Smooth muscle cell (in vitro differentiated cells): ENCODE data around the gene BRD9. TPM values are rescaled to one million over a fixed set of nuclear protein-coding genes. Genes with fewer than 3 reads are reported as not detected.
"Not testable (repeated sequence)": the region's sequence is repeated elsewhere in the genome, so short reads cannot be mapped to it uniquely, and the experiment has no call there.

ENCODE experiments used
- DNase-seq: peaks from one replicate; lab custom pipeline; 2025; ENCODE audit not compliant: unreplicated experiment; lab: John Stamatoyannopoulos, UW
- H2AFZ ChIP-seq: fragments of 200-600 bp; sonication (generic); 2 replicates; pipeline ENCODE4 v1.6.0; 2016; ENCODE audit warnings: antibody characterized with exemption, low read depth, mild to moderate bottlenecking
- H3F3A ChIP-seq: fragments of 200-600 bp; sonication (generic); 2 replicates; pipeline ENCODE4 v1.6.0; 2017; ENCODE audit warnings: antibody characterized with exemption, low read depth
- H3K27ac ChIP-seq: fragments of 200-600 bp; sonication (generic); 2 replicates; pipeline ENCODE4 v1.5.1; 2016; ENCODE audit warnings: low read depth, mild to moderate bottlenecking
- H3K27me3 ChIP-seq: fragments of 200-600 bp; sonication (generic); 2 replicates; pipeline ENCODE4 v1.6.1; 2016; ENCODE audit warnings: low read depth, mild to moderate bottlenecking
- H3K36me3 ChIP-seq: fragments of 200-600 bp; sonication (generic); 2 replicates; pipeline ENCODE4 v1.5.1; 2016; ENCODE audit warnings: low read depth
- H3K4me1 ChIP-seq: fragments of 200-600 bp; sonication (generic); 2 replicates; pipeline ENCODE4 v1.5.1; 2016; ENCODE audit warnings: low read depth
- H3K4me2 ChIP-seq: fragments of 200-600 bp; sonication (generic); 2 replicates; pipeline ENCODE4 v1.6.0; 2016; ENCODE audit warnings: mild to moderate bottlenecking
- H3K4me3 ChIP-seq: fragments of 200-600 bp; sonication (generic); 2 replicates; pipeline ENCODE4 v1.5.1; 2016; ENCODE audit warnings: mild to moderate bottlenecking
- H3K79me2 ChIP-seq: fragments of 200-600 bp; sonication (generic); 2 replicates; pipeline ENCODE4 v1.6.0; 2016; ENCODE audit warnings: low read depth, mild to moderate bottlenecking
- H3K9ac ChIP-seq: fragments of 200-600 bp; sonication (generic); 2 replicates; pipeline ENCODE4 v1.6.0; 2016; ENCODE audit warnings: low read depth
- H3K9me3 ChIP-seq: fragments of 200-600 bp; sonication (generic); replicated peaks from 2 replicates; pipeline ENCODE4 v1.5.1; 2016; ENCODE audit warnings: low read depth
- H4K20me1 ChIP-seq: fragments of 200-600 bp; sonication (generic); 2 replicates; pipeline ENCODE4 v1.6.0; 2016; ENCODE audit warnings: low read depth
- WGBS: methylation state at CpG from one replicate; pipeline ENCODE4 v1.1.7; 2016; ENCODE audit warnings: low lambda C conversion rate; 5-methylcytosine and 5-hydroxymethylcytosine counted together
- polyA plus RNA-seq: library from polyadenylated mRNA; unstranded; fragments of >200 nt; fragmentation: Nextera tagmentation; extraction: Ambion mirVana; gene quantifications from 2 replicates; pipeline ENCODE4 v1.2.1, GENCODE V29; 2016
- total RNA-seq: library from RNA; depleted of rRNA; stranded (reverse); fragments of >200 nt; gene quantifications from 2 replicates; pipeline ENCODE4 v1.2.3, GENCODE V29; 2014
- TF ChIP-seq, protein P1 (sequence below): fragments of 200-600 bp; sonication (generic); IDR thresholded peaks from 2 replicates; pipeline ENCODE4 v1.5.1; 2017; ENCODE audit warnings: borderline replicate concordance, mild to moderate bottlenecking, antibody characterized with exemption; ENCODE audit not compliant: insufficient read depth, poor library complexity, severe bottlenecking

Gene BRD9
- total and polyA plus RNA-seq, 2 experiments from 2014 or later, result 17.1 to 17.8 TPM

DNA sequence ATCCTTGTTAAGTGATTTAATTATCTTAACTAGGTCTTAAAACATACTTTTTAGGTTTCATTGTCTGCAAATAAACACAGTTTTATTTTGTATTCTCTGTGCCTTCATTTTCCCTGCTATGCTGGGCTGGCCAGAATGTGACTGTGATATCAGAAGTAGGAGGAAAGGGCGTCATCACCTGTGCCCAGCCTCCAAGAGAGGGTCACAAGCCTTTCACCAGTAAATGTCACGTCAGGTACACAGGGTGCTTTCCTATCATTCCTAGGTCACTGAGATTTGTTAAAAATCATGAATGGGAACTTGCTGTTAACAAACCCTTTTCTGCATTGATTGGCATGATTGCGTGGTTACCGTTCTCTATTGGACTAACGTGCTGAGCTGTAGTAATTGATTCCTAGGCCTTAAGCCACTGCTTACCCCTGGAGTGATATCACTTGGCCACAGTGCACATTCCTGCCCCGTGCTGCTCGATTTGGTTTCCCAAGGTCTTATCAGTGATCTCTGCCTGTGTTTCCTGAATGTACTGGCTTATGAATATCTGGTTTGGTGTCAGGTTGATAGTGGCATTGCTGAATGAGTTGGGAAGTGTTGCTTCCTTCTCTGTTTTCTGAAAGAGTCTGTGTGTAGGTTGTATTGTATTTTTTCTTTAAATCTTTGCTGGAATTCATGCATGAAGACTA, 56.5 kb downstream of the BRD9 start:
- not testable (repeated sequence) for H3K9me3 ChIP-seq, H3K27ac ChIP-seq, H3K4me2 ChIP-seq, H3K27me3 ChIP-seq, DNase-seq, H3K4me3 ChIP-seq, H3K9ac ChIP-seq, H2AFZ ChIP-seq, H3K79me2 ChIP-seq, H4K20me1 ChIP-seq, H3F3A ChIP-seq, H3K36me3 ChIP-seq, H3K4me1 ChIP-seq
- WGBS, result 79% methylated on average over 7 of the region's 7 CpGs

DNA sequence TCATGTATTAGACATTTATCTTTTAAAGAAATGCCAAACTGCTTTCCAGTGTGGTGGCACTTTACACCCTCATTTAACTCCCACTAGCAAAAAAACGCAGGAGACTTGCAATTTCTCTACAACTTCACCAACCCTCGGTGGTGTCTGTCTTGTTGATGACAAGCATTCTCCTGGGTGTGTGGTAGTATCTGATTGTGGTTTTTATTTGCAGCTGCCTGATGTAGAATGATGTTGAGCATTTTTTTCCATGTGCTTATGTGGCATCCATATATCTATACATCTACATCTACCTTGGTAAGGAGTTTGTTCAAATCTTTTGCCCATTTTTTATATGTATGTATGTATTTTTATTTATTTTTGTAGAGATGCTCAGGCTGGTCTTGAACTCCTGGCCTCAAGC, 58.6 kb downstream of the BRD9 start:
- H3K9me3 ChIP-seq, H2AFZ ChIP-seq, H3K4me3 ChIP-seq, H3K9ac ChIP-seq, H3K27me3 ChIP-seq, H3K4me1 ChIP-seq, H3K79me2 ChIP-seq, H3K4me2 ChIP-seq, DNase-seq, H4K20me1 ChIP-seq, H3K27ac ChIP-seq, H3F3A ChIP-seq, H3K36me3 ChIP-seq: not testable (repeated sequence)
- WGBS, result 77% methylated on average over 2 of the region's 2 CpGs

DNA sequence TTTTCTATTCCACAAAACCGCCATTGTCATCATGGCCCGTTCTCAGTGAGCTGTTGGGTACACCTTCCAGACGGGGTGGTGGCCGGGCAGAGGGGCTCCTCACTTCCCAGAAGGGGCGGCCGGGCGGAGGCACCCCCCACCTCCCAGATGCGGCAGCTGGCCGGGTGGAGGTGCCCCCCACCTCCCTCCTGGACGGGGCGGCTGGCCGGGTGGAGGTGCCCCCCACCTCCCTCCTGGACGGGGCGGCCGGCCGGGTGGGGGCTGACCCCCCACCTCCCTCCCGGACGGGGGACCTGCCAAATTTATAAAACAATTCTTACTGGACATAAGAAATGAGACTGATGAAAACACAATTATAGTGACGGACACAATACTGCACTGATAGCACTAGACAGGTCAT, 64.4 kb downstream of the BRD9 start:
- not testable (repeated sequence) for H3K36me3 ChIP-seq, H3K79me2 ChIP-seq, DNase-seq, H4K20me1 ChIP-seq, H3K4me2 ChIP-seq, H3K4me3 ChIP-seq, H3K9me3 ChIP-seq, H3K27ac ChIP-seq, H3K9ac ChIP-seq, H2AFZ ChIP-seq, H3F3A ChIP-seq, H3K27me3 ChIP-seq, H3K4me1 ChIP-seq
- 95% methylated on average over 9 of the region's 19 CpGs for WGBS

DNA sequence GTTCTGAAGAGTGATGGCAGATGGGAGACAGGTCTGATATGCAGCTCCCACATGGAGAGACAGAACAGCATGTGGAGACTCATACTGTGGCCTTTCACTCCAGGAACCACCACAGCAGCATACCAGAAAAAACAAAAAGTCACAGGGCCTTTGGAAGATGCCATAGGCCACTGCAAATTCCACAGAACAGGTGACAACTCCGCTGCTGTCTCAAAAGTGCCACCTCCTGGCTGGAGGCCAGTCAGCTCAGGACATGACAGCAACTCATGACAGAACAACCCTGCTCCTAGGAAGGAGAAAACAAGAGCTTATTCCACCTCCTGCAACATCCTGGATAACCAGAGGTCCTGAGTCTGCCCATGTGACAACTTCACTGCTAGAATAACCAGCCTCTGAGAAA, 67.1 kb downstream of the BRD9 start:
- H3K27me3 ChIP-seq, H3F3A ChIP-seq, H4K20me1 ChIP-seq, H3K4me2 ChIP-seq, H3K9ac ChIP-seq, H3K36me3 ChIP-seq, H3K4me3 ChIP-seq, H2AFZ ChIP-seq, H3K27ac ChIP-seq, H3K79me2 ChIP-seq, H3K4me1 ChIP-seq, DNase-seq, H3K9me3 ChIP-seq: not testable (repeated sequence)
- WGBS, result 47% methylated on average over 1 of the region's 1 CpG

DNA sequence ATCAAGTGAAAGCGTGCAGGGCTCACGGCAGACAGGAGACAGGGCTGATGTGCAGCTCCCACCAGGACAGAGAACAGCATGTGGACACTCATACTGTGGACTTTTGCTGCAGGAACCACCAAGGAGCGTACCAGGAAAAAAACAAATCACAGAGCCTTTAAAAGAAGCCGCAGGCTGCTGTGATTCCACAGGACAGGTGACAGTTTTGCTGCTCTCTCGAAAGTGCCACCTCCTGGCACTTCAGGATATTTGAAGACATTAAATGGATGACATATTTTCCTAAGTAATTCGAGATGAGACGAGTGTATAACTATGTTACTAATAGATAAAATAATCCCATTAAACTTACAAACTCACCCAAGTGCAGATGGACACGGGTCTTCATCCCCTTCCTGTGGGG, 71.1 kb downstream of the BRD9 start:
- no peaks in the 10 kb centered on the region for H3K79me2 ChIP-seq
- no peaks in the 10 kb centered on the region for H3F3A ChIP-seq
- no peaks in the 10 kb centered on the region for H3K4me1 ChIP-seq
- TF ChIP-seq, protein P1, sequence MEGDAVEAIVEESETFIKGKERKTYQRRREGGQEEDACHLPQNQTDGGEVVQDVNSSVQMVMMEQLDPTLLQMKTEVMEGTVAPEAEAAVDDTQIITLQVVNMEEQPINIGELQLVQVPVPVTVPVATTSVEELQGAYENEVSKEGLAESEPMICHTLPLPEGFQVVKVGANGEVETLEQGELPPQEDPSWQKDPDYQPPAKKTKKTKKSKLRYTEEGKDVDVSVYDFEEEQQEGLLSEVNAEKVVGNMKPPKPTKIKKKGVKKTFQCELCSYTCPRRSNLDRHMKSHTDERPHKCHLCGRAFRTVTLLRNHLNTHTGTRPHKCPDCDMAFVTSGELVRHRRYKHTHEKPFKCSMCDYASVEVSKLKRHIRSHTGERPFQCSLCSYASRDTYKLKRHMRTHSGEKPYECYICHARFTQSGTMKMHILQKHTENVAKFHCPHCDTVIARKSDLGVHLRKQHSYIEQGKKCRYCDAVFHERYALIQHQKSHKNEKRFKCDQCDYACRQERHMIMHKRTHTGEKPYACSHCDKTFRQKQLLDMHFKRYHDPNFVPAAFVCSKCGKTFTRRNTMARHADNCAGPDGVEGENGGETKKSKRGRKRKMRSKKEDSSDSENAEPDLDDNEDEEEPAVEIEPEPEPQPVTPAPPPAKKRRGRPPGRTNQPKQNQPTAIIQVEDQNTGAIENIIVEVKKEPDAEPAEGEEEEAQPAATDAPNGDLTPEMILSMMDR, result no peak
- no peaks in the 10 kb centered on the region for H3K9me3 ChIP-seq
- no peak overlapping the region for H3K9ac ChIP-seq
- H3K27me3 ChIP-seq, result no peaks in the 10 kb centered on the region
- H3K4me2 ChIP-seq, result no peak overlapping the region
- 91% methylated on average over 8 of the region's 8 CpGs for WGBS
- no peak overlapping the region for H3K27ac ChIP-seq
- no peaks in the 10 kb centered on the region for H4K20me1 ChIP-seq
- no peak for DNase-seq
- H2AFZ ChIP-seq, result no peak overlapping the region
- H3K36me3 ChIP-seq, result no peaks in the 10 kb centered on the region
- no peak overlapping the region for H3K4me3 ChIP-seq
